CD4-positive, alpha-beta T cell treated with Interleukin-17A for 4 hours (primary cell): ENCODE measurements around the gene TBC1D21.
A peak's percentile ranks its signal among the peaks of the same experiment; 100 is the strongest.

ENCODE experiments used
- DNase-seq: peaks from one replicate; pipeline ENCODE4 v3.0.0-alpha.2; 2020; ENCODE audit warnings: mixed read lengths

TBC1D21 gene, protein sequence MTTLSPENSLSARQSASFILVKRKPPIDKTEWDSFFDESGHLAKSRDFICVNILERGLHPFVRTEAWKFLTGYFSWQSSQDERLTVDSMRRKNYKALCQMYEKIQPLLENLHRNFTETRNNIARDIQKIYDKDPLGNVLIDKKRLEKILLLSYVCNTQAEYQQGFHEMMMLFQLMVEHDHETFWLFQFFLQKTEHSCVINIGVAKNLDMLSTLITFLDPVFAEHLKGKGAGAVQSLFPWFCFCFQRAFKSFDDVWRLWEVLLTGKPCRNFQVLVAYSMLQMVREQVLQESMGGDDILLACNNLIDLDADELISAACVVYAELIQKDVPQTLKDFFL

DNA sequence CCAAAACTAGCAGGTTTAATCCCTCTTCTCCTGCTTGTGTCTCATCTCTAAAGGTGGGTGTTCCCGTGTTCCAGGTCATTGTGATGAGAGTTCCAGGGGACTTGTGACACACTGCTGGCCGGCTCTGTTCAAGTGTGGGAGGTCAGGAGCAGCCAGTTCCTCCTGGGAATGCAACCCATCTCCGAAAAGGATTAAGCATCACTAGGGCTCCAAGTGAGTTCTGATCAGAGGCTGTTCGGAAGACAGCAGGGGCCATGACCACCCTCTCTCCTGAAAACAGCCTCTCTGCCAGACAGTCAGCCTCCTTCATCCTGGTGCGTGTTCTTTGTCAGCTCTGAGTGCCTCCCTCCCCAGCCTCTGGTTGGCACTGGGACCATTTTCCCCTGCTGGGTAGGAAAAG lies at the start of gene TBC1D21:
Gene TBC1D21, plus strand, starts transcription at position 109 of the 400 bp plus-strand sequence. Its CDS starts 146 bp downstream, at position 255.
- DNase-seq: no peak

DNA sequence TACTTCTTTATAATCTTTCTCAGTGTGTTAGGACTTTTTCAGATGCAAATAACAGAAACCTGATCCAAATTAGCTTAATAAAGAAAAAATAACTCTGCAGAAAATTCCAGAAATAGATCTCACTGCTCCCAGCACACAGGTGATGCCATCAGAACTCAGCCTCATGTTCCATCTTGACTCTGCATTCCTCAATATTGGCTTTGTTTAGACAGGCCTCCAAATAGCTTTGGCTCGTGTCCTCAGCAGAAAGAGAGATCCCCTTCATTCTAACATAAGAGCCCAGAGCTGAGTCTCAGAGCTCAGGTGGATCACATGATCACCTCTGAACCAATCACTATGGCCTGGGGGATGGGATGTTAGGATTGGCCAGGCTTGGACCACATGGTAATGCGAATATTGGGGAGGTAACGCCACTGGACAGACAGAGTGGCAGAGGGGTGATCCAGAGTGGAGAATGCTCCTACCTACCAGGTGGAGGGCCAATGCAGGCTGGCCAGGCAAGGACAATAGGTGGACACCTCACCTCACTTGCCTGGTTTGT lies 46.6 kb upstream of the TBC1D21 start:
- no peak for DNase-seq

DNA sequence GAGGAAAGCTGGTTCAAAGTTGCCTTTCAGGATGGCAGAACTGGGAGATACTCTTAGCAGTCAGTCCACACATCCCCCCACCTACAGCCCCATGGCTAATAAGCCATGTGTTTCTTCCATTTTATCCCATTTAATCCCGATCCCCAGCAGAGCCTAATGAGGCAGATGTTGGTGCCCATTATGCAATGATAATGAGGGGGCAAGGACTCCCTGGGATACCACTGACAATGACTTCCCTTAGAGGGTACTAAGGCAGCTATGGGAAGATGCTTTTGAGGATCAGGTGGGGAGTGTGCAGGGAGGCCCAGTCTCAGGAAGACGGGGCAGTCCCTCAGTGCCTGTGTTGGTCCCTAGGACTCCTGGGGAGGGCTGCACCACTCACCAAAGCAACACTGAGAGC lies 43.8 kb upstream of the TBC1D21 start:
- no peak for DNase-seq

DNA sequence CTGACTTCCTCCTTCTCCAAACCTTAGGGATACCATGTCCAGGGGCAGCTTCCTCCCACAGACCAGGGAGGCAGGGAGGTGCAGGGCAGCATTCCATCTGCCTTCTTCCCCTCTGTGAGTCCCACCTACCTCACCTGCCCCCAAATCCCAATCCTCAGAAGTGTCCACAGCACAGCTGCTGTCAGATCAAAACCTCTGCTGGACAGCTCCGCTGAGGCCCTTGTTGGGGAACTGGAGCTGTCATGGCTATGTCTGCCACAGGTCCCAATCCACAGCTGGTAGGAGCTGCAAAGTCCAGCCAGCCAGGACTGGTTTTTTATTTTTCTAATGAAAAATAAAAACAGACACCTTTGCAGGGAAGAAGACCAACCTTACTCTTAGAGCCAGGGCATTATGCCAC lies 40.7 kb upstream of the TBC1D21 start:
- no peak for DNase-seq

DNA sequence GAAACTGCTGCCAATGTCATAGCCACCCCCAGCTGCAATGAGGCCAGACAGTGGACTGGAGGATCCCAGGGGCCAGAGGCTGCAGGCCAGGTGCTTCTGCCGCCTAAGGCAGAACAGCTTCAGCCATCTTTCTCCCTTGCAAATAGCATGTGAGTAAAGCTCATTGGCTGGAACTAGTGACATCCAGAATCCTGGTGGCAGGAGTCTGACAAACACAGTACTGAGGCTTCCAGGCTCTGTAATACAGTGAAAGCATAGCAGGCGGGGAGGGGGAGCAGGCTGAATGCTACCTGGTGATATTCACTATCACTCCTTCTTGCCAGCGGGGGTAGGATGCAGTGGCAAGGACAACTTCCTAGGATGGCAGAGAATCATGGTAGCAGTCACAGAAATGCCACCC lies 36.5 kb upstream of the TBC1D21 start:
- DNase-seq: no peak

DNA sequence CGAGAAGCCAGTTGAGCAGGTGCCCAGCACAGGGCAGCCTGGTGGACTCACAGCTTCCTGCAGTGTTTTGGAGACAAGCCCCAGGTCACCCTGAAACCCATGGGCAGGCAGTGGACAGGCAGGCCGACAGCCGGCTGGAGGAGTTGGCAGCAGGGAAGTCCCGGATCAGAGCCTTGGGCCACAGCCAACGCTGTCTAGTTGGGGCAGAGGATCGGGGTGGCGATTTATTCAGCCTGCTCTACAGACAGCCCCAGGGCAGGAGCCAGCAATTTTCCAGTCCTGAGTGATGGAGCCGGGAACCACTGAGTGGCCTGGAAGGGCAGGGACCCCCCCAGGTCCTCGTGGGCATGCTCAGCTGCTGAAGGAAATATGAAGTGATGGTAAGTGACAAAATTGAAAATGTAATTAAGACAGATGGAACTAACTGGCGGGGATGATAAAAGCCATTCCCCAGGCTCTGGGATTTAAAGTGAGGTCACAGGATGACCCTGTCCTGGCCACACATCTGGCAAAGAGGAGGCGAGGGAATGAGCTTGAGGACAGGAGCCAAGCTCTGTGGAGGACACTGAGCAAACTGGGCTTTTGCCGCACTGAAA lies 34.4 kb upstream of the TBC1D21 start:
- no peak for DNase-seq

DNA sequence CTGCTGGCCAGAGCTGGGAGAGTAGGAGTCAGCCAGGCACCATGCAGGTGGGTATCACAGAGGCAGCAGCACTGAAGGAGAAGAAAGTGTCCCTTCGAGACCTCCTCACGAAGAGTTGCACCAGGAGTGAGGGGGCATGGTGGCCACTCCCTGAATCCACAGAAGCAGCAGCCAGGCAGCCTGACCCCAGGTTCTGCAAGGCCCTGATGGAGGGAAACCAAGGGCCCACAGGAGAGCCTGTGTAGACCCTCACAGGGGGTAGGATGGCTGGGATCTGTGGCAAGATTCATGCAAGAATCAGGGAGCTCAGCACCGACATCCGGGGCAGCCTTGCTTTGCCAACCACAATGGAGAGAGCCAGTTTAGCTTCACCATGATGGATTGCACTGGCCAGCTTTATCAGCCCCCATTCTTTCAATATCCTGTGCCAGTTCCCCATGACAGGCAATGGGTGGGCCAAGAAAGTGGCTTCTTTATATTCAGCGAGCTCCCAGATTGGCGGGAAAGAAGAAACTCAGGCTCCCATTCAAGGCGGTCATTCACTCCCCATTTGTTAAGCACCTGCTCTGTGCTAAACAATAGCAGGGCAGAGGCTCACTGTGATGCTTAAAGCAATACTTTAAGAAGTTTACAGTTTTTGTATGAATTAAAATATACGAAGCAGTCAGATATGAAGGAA lies 33.5 kb upstream of the TBC1D21 start:
- no peak for DNase-seq

DNA sequence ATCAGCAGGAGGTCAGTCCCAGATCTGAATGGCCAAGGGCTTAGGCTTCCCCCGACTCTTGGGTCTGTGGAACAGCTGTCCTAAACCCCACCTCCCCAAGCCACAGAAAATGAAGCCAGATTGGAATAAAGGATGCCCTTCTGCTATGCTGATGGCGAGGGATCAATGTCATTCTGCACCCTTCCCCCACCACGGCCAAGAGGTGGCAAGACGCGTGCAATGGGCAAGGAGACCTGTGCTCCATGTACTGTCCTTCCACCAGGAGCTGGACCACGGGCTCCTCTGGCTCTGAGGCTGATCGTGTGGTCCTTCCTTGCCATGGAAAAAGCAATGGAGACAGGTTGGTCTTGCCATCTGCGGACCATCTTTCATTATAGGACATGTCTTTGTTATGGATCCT lies 32.6 kb upstream of the TBC1D21 start:
- no peak for DNase-seq

DNA sequence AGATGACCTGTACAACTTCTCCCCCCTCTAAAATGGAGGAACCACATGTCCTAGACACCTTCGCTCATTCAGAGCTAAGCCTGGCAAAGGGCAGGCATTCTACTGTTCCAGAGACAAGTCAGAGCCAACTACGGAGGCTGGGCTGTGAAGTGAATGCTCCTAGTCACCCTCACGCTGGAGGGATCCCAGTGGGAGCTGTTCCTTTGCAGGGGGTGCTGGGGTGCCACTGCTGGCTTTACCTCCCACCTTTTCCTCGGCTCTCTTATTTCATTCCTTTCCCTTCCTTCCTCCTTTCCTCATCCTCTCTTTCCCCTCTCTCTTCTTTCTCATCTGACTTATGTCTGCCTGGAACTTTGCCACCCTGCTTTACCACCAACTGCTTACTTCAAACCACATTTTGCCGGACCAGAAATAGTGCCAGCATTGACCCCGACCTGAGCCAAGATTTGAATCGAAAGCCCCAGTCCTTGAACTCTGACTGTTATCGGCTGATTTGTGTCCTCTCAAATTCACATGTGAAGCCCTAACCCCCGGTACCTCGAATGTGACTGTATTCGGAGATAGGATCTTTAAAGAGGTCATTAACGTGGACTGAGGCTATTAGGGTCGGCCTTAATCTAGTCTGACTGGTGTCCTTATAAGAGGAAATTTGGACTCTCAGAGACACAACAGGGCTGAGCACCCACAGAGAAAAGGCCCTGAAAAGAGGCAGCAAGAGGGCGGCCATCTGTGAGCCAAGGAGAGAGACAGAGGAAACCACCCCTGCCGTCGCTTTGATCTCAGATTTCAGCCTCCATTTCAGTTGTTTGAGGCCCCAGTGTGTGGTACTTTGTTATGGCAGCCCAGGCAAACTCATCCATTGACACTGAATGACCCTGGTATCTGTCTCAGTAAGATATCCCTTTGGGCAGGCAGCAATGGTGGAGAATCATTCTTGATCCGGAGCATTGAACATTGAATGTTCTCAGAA lies 31.3 kb upstream of the TBC1D21 start:
- no peak for DNase-seq

DNA sequence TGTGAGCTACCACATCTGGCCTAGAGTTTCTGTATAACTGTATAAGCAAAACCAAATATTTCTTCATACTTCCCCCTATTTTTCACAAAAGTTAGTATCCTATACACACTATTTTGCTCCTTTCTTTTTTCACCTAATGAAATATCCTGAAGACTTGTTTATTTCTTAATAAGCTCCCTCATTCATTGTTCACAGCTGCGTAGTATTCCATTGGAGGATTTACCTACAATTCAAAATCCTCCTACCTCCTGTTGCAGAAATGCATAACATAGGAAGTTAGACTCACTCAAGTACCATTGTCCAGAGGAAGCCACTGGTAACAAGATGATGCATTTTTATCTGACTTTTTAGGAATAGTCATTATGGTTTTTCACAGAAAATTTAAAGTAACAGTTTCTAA lies 29.6 kb upstream of the TBC1D21 start:
- DNase-seq: no peak

DNA sequence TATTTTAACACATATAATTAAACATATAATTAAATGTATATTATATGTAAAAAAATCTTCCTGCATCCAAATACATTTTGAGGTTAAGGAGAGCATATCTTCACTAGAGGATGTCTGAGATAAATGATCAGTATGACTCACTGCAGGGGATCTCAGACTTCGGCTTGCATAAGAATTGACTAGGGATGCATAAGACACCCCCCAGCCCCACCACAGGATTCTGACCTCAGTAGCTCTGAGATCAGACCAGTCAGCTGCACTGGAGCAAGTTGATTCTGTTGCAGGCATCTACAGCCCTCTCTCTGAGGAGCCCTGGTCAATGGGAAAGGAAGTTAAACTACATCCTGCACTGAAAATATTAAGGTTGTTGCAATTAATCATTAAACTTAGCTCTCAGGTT lies 29.0 kb upstream of the TBC1D21 start:
- DNase-seq: no peak

DNA sequence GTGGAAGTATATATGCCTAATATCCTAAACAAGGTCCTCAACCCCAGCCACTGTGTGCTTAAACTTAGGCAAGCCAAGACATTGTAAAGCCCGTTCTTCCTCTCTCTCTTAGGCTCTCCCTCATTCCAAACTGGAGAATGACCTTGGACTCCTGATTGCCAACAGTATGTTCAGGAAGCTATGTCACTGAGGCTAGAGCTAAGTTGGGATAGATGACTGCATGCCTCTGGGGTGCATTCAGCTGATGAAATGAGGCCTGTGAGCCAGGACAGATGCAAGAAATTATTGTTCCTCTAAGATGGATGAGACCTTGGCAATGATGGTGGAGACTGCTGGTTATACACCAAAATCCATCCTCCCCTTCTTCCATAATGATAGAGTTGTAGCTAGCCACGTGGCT lies 27.9 kb upstream of the TBC1D21 start:
- DNase-seq: no peak

DNA sequence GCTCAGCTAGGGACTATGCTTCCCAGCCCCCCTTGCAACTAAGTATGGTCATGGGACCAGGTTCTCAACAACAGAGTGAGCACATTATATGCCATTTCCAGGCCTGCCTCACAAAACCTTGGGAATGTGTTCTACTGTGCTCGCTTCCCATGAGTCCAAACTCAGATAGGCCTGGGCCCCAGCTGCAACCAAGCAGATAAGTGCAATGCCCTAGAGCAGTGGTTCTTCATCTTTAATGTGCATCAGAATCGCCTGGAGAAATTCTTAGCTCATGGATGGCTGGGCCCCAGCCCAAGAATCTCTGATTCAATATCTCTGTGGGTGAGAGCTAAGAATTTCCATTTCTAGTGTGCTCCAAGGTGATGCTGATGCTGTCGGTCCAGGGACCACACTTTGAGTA lies 27.5 kb upstream of the TBC1D21 start:
- DNase-seq: no peak

DNA sequence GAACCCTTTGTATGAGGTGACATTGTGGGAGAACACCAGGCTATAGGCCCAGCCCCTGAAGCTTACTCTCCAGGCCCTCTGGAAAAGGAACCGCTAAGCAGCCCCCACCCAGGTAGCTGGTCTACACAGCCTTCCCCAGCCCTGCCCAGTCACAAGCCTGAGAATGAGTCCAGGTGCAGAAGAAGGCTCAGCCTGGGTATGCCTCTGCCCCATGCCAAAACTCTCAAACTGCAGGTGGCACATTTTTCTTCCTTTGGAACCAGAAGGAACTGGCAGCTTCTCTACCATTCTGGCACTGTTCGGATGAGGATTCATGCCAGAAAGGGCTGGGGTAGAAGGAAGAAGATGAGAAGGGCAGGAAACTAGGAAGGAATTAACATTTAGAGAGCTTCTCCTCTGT lies 23.7 kb upstream of the TBC1D21 start:
- DNase-seq: no peak

DNA sequence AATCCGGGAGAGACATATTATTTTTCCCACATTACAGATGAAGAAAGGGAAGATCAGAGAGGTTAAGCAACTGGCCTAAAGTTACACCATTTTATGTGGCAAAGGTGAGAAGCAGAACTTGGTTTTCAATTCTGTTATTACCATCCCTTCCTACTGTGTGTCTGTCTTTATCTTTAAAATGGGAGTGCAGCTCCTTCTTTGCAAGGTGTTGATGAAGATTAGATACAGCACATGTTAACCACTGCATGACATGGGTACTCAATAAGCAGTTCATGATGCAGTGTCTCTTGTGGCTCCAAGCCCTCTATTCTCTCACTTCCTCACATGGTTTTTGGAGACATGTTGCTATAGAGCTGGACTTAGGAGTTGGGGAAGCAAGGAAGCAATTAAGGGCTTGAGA lies 23.1 kb upstream of the TBC1D21 start:
- DNase-seq: no peak

DNA sequence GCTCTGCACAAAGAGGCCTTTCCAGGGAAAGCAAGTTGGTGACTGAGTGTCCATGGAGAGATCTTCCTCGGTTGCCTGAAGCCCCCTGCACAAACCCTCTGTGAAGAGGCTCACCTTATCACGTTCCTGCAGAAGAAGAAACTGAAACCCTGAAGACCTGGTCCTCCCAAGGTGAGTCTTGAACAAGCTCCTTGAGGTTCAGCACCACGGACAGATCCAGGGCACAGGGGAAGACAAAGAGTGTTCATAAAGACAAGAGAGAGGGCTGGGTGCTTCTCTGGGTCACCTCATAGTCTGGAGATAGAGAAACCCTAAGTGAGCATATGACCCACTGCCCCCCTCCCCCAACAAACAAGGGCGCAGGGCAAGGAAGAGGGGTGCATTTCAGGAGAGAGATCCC lies 21.7 kb upstream of the TBC1D21 start:
- peak; percentile 47 for DNase-seq

DNA sequence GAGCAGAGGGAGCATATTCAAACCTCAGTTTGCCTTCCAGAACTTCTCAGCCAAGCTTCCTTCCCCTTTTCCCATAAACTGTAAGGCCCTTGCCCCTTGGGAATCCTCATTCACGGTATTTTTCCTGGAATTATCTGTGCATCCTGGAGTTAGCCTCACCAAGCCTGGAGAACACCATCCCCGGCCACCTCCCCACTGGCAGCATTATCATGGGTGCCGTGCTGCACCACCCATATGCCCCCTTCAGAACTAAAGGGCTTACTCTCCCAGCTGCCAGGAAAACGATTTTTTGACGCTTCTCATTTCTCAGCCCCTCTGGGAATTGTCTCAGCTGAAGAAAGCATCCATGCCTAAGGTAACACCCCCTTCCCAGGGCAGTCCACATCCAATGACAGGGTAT lies 20.9 kb upstream of the TBC1D21 start:
- no peak for DNase-seq

DNA sequence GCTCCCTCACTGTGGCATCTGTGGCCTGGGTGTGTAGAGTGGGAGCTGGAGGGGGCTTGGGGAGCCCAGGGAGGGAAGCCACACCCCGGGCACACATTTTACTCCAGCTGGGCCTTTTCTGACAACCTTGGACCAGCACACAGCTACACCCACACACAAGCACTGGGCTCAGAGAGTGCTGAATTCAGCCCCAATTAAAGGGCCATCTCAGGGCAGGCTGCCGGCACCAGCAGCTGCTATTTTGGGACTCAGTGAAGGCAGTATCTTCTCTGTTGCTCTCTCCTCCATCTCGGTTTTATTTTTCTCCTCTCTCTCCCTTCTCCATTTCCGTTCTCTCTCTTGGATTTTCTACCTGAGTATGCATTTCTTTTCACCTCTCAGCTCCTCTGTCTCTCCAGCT lies 19.1 kb upstream of the TBC1D21 start:
- no peak for DNase-seq

DNA sequence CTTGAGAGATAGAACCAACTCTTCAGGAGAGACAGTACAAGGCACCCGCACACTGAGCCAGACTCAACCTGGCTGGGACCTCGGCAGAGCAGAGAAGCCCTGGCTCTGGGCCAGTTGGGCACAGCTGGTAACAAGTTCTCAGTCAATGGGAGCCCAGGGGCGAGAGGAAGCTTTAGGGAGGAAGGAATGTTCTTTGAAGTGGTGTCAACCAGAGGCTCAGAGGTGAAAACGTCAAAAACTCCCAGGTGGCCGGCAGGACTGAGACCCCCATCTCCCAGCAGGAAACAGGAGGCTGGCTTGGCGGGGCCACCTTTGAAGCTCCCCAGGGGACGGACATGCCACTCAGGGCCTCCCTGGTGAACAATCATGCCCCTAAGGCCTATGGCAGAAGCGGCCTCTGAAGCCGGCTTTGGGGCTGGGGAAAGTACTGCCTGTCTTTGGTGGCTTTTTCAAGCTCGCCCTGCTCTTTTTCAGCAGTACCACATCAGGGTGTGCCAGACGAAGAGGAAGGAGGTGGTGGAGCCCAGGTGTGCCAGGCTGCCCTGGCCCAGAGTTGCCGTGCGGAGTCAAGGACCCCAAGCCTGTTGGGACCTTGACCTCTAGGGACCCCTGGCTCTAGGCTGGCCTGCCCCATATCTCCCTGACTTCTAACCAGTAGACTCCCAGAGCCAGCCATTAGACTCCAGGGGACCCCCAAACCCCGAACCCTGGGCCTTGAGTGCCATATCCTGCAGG lies 16.7 kb upstream of the TBC1D21 start:
- DNase-seq: no peak

DNA sequence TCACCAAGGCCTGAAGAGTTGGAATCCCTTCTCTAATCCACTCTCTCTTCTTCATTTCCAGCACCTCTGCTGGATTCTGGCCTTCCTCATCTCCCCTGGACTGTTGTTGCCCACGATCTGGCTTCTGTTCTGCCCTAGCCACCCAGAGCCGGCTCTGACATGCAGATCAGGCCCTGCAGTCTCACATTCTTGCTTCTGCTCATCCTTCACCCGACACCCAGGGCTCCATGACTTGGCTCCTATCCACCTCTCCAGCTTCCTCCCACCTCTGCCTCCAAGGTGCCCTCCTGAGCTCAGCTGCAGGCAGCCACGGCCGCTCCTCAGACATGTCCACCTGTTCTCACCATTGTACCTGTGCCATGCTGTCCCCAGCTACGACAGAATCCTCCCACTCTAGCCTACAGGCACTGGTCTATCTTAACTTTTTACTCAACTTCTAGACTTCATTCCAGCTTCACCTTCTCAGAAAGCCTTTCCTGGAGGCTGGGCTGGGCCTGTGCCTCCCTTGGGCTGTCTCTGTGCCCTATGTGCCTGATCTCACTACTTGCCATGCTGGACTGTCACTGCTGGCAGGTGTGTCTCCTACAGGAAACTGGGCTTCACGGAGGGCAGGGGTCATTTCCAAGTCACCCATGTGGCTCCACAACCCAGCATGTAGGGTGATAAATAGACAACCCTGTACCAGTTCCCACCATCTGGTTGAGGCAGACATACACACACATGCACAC lies 16.0 kb upstream of the TBC1D21 start:
- no peak for DNase-seq

DNA sequence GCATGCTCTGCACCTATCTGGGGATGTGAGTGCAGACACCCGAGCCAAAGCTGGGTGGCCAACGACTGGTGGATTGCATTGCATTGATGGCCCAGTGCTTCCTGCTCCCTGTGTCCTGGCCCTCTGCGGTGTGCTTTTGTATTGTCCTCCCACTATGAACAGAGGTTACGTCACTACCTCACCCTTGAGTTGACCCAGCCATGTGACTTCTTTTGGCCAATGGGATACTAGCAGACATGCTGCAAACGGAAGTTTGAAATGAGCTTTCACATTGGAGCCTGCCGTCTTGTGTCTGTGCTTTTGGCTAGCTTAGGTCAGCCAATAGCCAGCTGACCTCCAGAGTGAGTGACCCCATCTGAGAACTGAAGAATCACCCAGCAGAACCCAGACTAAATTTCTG lies 15.3 kb upstream of the TBC1D21 start:
- no peak for DNase-seq
